GM12878 (cell line): ENCODE results near the gene DSG4. TPM values are rescaled to one million over a fixed set of nuclear protein-coding genes. Genes with fewer than 3 reads are reported as not detected.

Source experiments
- E4F1 ChIP-seq: fragments of 450-650 bp; IDR thresholded peaks from 2 replicates; pipeline ENCODE4 v1.6.1; 2018; ENCODE audit warnings: borderline replicate concordance, mild to moderate bottlenecking; ENCODE audit not compliant: partially characterized antibody
- MEF2B ChIP-seq: fragments of 450-650 bp; IDR thresholded peaks from 2 replicates; pipeline ENCODE4 v1.6.1; 2018; ENCODE audit warnings: mild to moderate bottlenecking, moderate library complexity; ENCODE audit not compliant: partially characterized antibody, poor library complexity, severe bottlenecking
- MLLT1 ChIP-seq: fragments of 450-650 bp; IDR thresholded peaks from 2 replicates; pipeline ENCODE4 v1.6.1; 2016; ENCODE audit warnings: mild to moderate bottlenecking
- RUNX3 ChIP-seq: IDR thresholded peaks from 2 replicates; pipeline ENCODE4 v1.6.1; 2012; ENCODE audit warnings: low read length, inconsistent platforms
- ZNF592 ChIP-seq: fragments of 450-650 bp; IDR thresholded peaks from 2 replicates; pipeline ENCODE4 v1.6.1; 2017; ENCODE audit warnings: mild to moderate bottlenecking, moderate library complexity
- ZNF622 ChIP-seq: fragments of 450-650 bp; IDR thresholded peaks from 2 replicates; pipeline ENCODE4 v1.6.1; 2017; ENCODE audit warnings: mild to moderate bottlenecking, inconsistent platforms
- polyA plus RNA-seq, 11 experiments: library from polyadenylated mRNA; depleted of rRNA in 4 of 11; unstranded in 6 of 11; stranded (reverse) in 5 of 11; fragments of >200 nt; fragmentation: Nextera tagmentation in 4 of 11; fragmentation: Illumina TruSeq in 1 of 11; extraction: Ambion mirVana in 4 of 11; extraction: Trizol in 1 of 11; gene quantifications; 1 replicate in 1 of 11; 2 replicates in 10 of 11; pipeline versions ENCODE4 v1.2.1 to v1.2.3, GENCODE V29; 2011 to 2016; ENCODE audit warnings: inconsistent platforms in 2 of 11, missing spikeins in 2 of 11, low read depth in 1 of 11
- total RNA-seq, 4 experiments: library from RNA; depleted of rRNA in 3 of 4; stranded (reverse); fragments of >200 nt in 3 of 4; fragmentation: Illumina TruSeq in 1 of 4; extraction: Trizol in 1 of 4; gene quantifications; 2 replicates each; pipeline versions ENCODE4 v1.2.1 to v1.2.3, GENCODE V29; 2013 to 2021

The DSG4 gene
- total and polyA plus RNA-seq, 10 of the 15 experiments (the other 5 are each of a cell fraction or from before 2014, with no cell fraction given), result 0.07 to 0.59 (median 0.17) TPM; not detected in 1

GRCh38 chr18:31373641-31374040 lies 2.9 kb upstream of the DSG4 start (continued):
- no peak for TF ChIP-seq ZNF592
- TF ChIP-seq MEF2B, result no peak
- no peak for TF ChIP-seq RUNX3
- TF ChIP-seq E4F1, result no peak
- no peak for TF ChIP-seq MLLT1
- TF ChIP-seq ZNF622, result no peak
